ENCODE results near the gene GIMAP8. TPM values are rescaled to one million over a fixed set of nuclear protein-coding genes. Genes with fewer than 3 reads are reported as not detected.

The GIMAP8 gene
- total RNA-seq, 1 experiment from 2014 or later = 0.10 TPM

DNA sequence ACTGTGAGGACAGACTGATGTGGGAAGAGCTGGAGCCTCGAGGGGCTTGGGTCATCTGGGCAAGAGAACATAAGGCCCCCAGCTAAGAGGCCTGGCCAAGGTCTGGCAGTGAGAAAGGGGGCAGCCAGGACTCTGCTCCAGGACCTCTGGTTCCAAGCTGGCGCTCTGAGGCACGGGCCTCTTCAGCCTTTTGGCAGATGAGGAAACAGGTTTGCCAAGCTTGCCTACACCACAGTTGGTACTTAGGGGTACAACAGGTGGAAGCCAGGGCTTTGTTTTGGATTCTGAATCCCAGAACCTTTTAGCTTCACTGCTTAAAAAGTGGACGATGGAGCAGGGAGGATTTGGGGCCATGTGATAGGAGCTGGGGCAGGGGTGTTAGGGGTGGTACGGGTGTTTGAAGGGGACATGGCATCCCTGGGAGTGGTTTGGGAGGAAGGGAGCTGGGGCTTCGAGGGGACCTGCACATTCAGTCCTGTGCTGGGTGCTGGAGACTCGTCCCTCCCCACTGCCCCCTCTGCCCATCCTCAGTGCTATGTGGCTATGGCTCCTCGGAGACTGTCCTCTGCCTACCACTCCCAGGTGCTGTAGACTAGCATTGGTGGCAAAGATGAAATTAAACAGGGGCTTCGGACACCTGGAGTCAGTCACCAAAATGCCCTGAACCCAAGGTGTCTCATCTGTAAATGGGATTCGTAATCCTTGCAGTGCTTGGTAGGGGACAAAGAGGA is 41.0 kb upstream of the GIMAP8 start:
- no peaks in the 10 kb centered on the region for H3K9me3 ChIP-seq (ENCODE audit: control insufficient read depth, insufficient read depth, low read depth, low read length)
- H3K27me3 ChIP-seq (ENCODE audit: control insufficient read depth, insufficient read depth, low read length) = no peaks in the 10 kb centered on the region
- DNase-seq (ENCODE audit: low read depth, low spot score) (no peak), ATAC-seq (no peak)
- in situ Hi-C loops (cut with HindIII; ENCODE audit: low pct_unique_long_range_greater_than_20kb, low sequenced_read_pairs) = no loop called here
- H3K27ac ChIP-seq (ENCODE audit: low read length) = no peak overlapping the region
- BruUV-seq (replicated peaks) = no TSS peak
- H3K4me3 ChIP-seq (ENCODE audit: low read depth in 2 of 2, low read length in 2 of 2) = no peak overlapping the region
- H3K36me3 ChIP-seq (ENCODE audit: control insufficient read depth, insufficient read depth, low read length) = no peaks in the 10 kb centered on the region
- H3K4me1 ChIP-seq (ENCODE audit: control insufficient read depth, insufficient read depth, low read length) = peaks cover 14% of the 10 kb centered on the region
- no peak for TF ChIP-seq SIN3A (IDR thresholded peaks at IDR 0.05; ENCODE audit: borderline replicate concordance, insufficient read depth, low read depth, low read length)
- intact Hi-C loops (cut with micrococcal nuclease; ENCODE audit: unreplicated experiment) = no loop called here
- ChIA-PET CTCF (interaction anchor here (0.6 kb wide), 1 partner anchor 15 kb away, joined by 3 read pairs; no protein-coding TSS in a partner anchor), POLR2A (interaction anchor here (0.7 kb wide), 1 partner anchor 347 kb away, joined by 3 read pairs; no protein-coding TSS in a partner anchor)

DNA sequence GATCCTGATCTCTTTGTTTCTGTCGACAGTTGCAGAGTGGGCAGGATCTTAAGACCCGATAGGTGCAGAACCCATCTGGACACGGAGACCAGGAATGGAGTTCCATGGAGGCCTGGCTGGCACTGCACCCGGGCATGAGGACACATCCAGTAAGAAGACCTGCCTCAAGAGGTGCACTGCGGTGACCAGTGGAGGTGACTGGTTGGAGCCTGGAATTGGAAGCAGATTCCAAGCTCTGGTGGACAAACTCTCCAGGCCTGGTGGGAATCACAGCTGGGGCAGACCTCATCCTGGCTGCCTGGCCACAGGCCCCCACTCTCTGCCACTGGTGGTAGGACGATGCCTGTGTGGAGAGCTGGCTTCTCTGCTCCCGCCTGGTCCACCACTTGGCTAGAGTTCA is 40.3 kb upstream of the GIMAP8 start:
- ChIA-PET POLR2A (no interaction called here), CTCF (no interaction called here)
- H3K27me3 ChIP-seq (ENCODE audit: control insufficient read depth, insufficient read depth, low read length) = no peaks in the 10 kb centered on the region
- TF ChIP-seq, protein P1, sequence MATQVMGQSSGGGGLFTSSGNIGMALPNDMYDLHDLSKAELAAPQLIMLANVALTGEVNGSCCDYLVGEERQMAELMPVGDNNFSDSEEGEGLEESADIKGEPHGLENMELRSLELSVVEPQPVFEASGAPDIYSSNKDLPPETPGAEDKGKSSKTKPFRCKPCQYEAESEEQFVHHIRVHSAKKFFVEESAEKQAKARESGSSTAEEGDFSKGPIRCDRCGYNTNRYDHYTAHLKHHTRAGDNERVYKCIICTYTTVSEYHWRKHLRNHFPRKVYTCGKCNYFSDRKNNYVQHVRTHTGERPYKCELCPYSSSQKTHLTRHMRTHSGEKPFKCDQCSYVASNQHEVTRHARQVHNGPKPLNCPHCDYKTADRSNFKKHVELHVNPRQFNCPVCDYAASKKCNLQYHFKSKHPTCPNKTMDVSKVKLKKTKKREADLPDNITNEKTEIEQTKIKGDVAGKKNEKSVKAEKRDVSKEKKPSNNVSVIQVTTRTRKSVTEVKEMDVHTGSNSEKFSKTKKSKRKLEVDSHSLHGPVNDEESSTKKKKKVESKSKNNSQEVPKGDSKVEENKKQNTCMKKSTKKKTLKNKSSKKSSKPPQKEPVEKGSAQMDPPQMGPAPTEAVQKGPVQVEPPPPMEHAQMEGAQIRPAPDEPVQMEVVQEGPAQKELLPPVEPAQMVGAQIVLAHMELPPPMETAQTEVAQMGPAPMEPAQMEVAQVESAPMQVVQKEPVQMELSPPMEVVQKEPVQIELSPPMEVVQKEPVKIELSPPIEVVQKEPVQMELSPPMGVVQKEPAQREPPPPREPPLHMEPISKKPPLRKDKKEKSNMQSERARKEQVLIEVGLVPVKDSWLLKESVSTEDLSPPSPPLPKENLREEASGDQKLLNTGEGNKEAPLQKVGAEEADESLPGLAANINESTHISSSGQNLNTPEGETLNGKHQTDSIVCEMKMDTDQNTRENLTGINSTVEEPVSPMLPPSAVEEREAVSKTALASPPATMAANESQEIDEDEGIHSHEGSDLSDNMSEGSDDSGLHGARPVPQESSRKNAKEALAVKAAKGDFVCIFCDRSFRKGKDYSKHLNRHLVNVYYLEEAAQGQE (IDR thresholded peaks at IDR 0.05; ENCODE audit: insufficient read depth in 1 of 2, low read depth in 2 of 2, low read length in 1 of 2) = no peak
- TF ChIP-seq CTCF (IDR thresholded peaks at IDR 0.05) (no peak), TCF7L2 (IDR thresholded peaks at IDR 0.05; ENCODE audit: low read depth, low read length) (no peak), SIN3A (IDR thresholded peaks at IDR 0.05; ENCODE audit: borderline replicate concordance, insufficient read depth, low read depth, low read length) (no peak), POLR2AphosphoS5 (IDR thresholded peaks at IDR 0.05; ENCODE audit: low read depth, low read length) (no peak)
- intact Hi-C loops (cut with micrococcal nuclease; ENCODE audit: unreplicated experiment) (no loop called here), in situ Hi-C loops (cut with HindIII; ENCODE audit: low pct_unique_long_range_greater_than_20kb, low sequenced_read_pairs) (no loop called here)
- no TSS peak for BruUV-seq (replicated peaks)
- H3K9me3 ChIP-seq (ENCODE audit: control insufficient read depth, insufficient read depth, low read depth, low read length) = no peaks in the 10 kb centered on the region
- ATAC-seq = no peak
- H3K4me1 ChIP-seq (ENCODE audit: control insufficient read depth, insufficient read depth, low read length) = peaks cover 12% of the 10 kb centered on the region
- H3K4me3 ChIP-seq (ENCODE audit: low read depth in 2 of 2, low read length in 2 of 2) = no peak overlapping the region
- no peak overlapping the region for H3K27ac ChIP-seq (ENCODE audit: low read length)
- no peaks in the 10 kb centered on the region for H3K36me3 ChIP-seq (ENCODE audit: control insufficient read depth, insufficient read depth, low read length)
- no peak for DNase-seq (ENCODE audit: low read depth, low spot score)

GRCh38 chr7:150410680-150411346 is 39.6 kb upstream of the GIMAP8 start:
- no peak for DNase-seq (ENCODE audit: low read depth, low spot score)
- Histone ChIP-seq H3K4me3 (ENCODE audit: low read depth in 2 of 2, low read length in 2 of 2) (no peak overlapping the region), H3K9me3 (ENCODE audit: control insufficient read depth, insufficient read depth, low read depth, low read length) (no peaks in the 10 kb centered on the region), H3K27ac (ENCODE audit: low read length) (no peak overlapping the region), H3K4me1 (ENCODE audit: control insufficient read depth, insufficient read depth, low read length) (peaks cover 12% of the 10 kb centered on the region), H3K27me3 (ENCODE audit: control insufficient read depth, insufficient read depth, low read length) (no peaks in the 10 kb centered on the region), H3K36me3 (ENCODE audit: control insufficient read depth, insufficient read depth, low read length) (no peaks in the 10 kb centered on the region)
- in situ Hi-C loops (cut with HindIII; ENCODE audit: low pct_unique_long_range_greater_than_20kb, low sequenced_read_pairs) (no loop called here), intact Hi-C loops (cut with micrococcal nuclease; ENCODE audit: unreplicated experiment) (no loop called here)
- CTCF ChIA-PET = no interaction called here
- TF ChIP-seq TCF7L2 (IDR thresholded peaks at IDR 0.05; ENCODE audit: low read depth, low read length) (no peak), SIN3A (IDR thresholded peaks at IDR 0.05; ENCODE audit: borderline replicate concordance, insufficient read depth, low read depth, low read length) (no peak), CTCF (IDR thresholded peaks at IDR 0.05) (no peak), POLR2AphosphoS5 (IDR thresholded peaks at IDR 0.05; ENCODE audit: low read depth, low read length) (no peak)
- TF ChIP-seq, protein P1 (IDR thresholded peaks at IDR 0.05; ENCODE audit: insufficient read depth in 1 of 2, low read depth in 2 of 2, low read length in 1 of 2) = no peak
- BruUV-seq (replicated peaks) = no TSS peak
- no peak for ATAC-seq
- POLR2A ChIA-PET = no interaction called here
